Stimulated activated CD4-positive, alpha-beta T cell treated with anti-CD3 and anti-CD28 coated beads, TNF-alpha, amount 100 ng/mL, for 1 hour (primary cell): ENCODE results near the gene KRT6A.

Experiments used
- DNase-seq, 3 donors: peaks; one replicate each; pipeline ENCODE4 v3.0.0-alpha.2; 2020; ENCODE audit warnings: low read depth in 3 of 3, low spot score in 1 of 3

The KRT6A gene

GRCh38 chr12:52524898-52525591, 32.0 kb upstream of the KRT6A start:
- no peak for DNase-seq

- DNase-seq: no peak
Measured at GRCh38 chr12:52524241-52524897, 31.3 kb upstream of the KRT6A start.

GRCh38 chr12:52523824-52524223, 30.8 kb upstream of the KRT6A start:
- DNase-seq: no peak

- no peak for DNase-seq
Measured at GRCh38 chr12:52522346-52523011, 29.4 kb upstream of the KRT6A start.

GRCh38 chr12:52521568-52522266, 28.7 kb upstream of the KRT6A start:
- no peak for DNase-seq

GRCh38 chr12:52521175-52521567, 28.1 kb upstream of the KRT6A start:
- no peak for DNase-seq

- DNase-seq: no peak
Measured at GRCh38 chr12:52519826-52520662, 27.0 kb upstream of the KRT6A start, which contains the start of gene KRT5. KRT5 (minus strand) TSS chr12:52520394; CDS start chr12:52520296, 98 bp downstream.

- no peak for DNase-seq
Measured at GRCh38 chr12:52519387-52519703, 26.3 kb upstream of the KRT6A start.

GRCh38 chr12:52518574-52519386, 25.7 kb upstream of the KRT6A start:
- DNase-seq: no peak

- no peak for DNase-seq
Measured at GRCh38 chr12:52517888-52518287, 24.8 kb upstream of the KRT6A start.

- no peak for DNase-seq
Measured at GRCh38 chr12:52517005-52517835, 24.2 kb upstream of the KRT6A start.

- no peak for DNase-seq
Measured at GRCh38 chr12:52515927-52516831, 23.1 kb upstream of the KRT6A start.

GRCh38 chr12:52515319-52515646, 22.2 kb upstream of the KRT6A start:
- no peak for DNase-seq

- DNase-seq: no peak
Measured at GRCh38 chr12:52514471-52515318, 21.6 kb upstream of the KRT6A start.

- no peak for DNase-seq
Measured at GRCh38 chr12:52513736-52514135, 20.7 kb upstream of the KRT6A start.

GRCh38 chr12:52508211-52508610, 15.2 kb upstream of the KRT6A start:
- no peak for DNase-seq
